Measurements from ENCODE around the gene DHX9. TPM values are rescaled to one million over a fixed set of nuclear protein-coding genes. Genes with fewer than 3 reads are reported as not detected.

Gene DHX9
- total and polyA plus RNA-seq, 2 of the 13 experiments (the other 11 are each of a cell fraction or from before 2014, with no cell fraction given) = 84.8 to 211 TPM

DNA sequence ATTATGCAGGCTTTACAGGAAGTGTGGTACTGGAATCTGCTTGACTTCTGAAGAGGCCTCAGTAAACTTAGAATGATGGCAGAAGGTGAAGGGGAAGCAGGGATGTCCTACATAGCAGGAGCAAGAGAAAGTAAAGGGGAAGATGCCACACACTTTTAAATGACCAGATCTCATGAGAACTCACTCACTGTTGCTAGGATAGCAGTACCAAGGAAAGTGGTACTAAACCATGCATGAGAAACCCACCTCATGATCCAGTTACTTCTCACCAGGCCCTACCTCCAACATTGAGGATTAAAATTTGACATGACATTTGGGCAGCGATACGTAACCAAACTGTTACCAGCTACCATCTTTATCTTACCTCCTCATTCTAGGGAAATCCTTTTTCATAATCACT, 9.6 kb downstream of the DHX9 start:
- intact Hi-C loops (cut with micrococcal nuclease; ENCODE audit: unreplicated experiment) = no loop called here
- WGBS (ENCODE audit: low lambda C conversion rate) = 98% methylated on average over 2 of the region's 2 CpGs
- no peaks in the 10 kb centered on the region for H3K9me3 ChIP-seq (ENCODE audit: low read length)
- ATAC-seq = no peak
- peaks cover 22 to 94% of the 10 kb centered on the region in 2 experiments for H3K36me3 ChIP-seq (replicated peaks in 1 of 2; ENCODE audit: control insufficient read depth in 1 of 2, insufficient read depth in 2 of 2, low read length in 2 of 2)
- no peak overlapping the region for H2AFZ ChIP-seq (ENCODE audit: low read length)
- no peak for DNase-seq (ENCODE audit: low spot score)
- peaks cover 42% of the 10 kb centered on the region for H4K20me1 ChIP-seq (ENCODE audit: insufficient read depth, low read length)
- H3K79me2 ChIP-seq (ENCODE audit: insufficient read depth, low read length) = peaks cover 72% of the 10 kb centered on the region
- H3K27ac ChIP-seq (ENCODE audit: extremely low read length, insufficient read depth, low read length) = no peak overlapping the region
- peaks cover 15% of the 10 kb centered on the region for H3K4me1 ChIP-seq (ENCODE audit: insufficient read depth, low read length)
- no peak overlapping the region for H3K4me2 ChIP-seq (ENCODE audit: low read depth, low read length)
- FAIRE-seq = no peak
- H3K27me3 ChIP-seq (ENCODE audit: control insufficient read depth in 1 of 2, insufficient read depth in 2 of 2, low read length in 2 of 2) = no peaks in the 10 kb centered on the region
- no peak overlapping the region for H3K4me3 ChIP-seq (replicated peaks in 1 of 3; ENCODE audit: insufficient read depth in 1 of 3, low read depth in 2 of 3, low read length in 3 of 3)
- no peak for TF ChIP-seq SP2 (CRISPR knock-in tag; IDR thresholded peaks at IDR 0.05)
- TF ChIP-seq IRX3 (CRISPR knock-in tag; IDR thresholded peaks at IDR 0.05; ENCODE audit: borderline replicate concordance, low read depth) = no peak
- TF ChIP-seq RBM22 (optimal IDR thresholded peaks at IDR 0.05; ENCODE audit: low read length) = peak; percentile 35
- in situ Hi-C loops (cut with HindIII; ENCODE audit: extremely low pct_ligation_motif_present, low pct_unique_long_range_greater_than_20kb) = loop anchor here (5.0 kb wide), 1 partner anchor 34 kb away; no protein-coding TSS in a partner anchor
- no peak overlapping the region for H3K9ac ChIP-seq (ENCODE audit: insufficient read depth, low read depth, low read length)
- ChIA-PET POLR2A (no interaction called here), CTCF (ENCODE audit: low intra/inter-chr PET ratio, low total read pairs) (no interaction called here)
- BruUV-seq (replicated peaks) = no TSS peak

DNA sequence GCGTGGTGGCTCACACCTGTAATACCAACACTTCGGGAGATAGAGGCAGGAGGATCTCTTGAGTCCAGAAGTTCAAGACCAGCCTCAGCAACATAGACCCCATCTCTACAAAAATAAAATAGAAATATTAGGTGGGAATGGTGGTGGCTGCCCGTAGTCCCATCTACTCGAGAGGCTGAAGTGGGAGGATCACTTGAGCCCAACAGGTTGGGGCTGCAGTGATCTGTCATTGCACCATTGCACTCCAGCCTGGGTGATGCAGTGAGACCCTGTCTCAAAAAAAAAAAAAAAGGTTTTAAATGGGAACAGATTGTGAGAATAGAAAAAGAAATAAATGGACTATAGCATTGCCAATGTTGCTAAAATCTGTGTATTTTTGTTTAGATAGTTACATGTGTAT, 11.2 kb downstream of the DHX9 start:
- 97% methylated on average over 4 of the region's 4 CpGs for WGBS (ENCODE audit: low lambda C conversion rate)
- Histone ChIP-seq H3K79me2 (ENCODE audit: insufficient read depth, low read length) (peaks cover 62% of the 10 kb centered on the region), H4K20me1 (ENCODE audit: insufficient read depth, low read length) (peaks cover 34% of the 10 kb centered on the region), H3K36me3 (replicated peaks in 1 of 2; ENCODE audit: control insufficient read depth in 1 of 2, insufficient read depth in 2 of 2, low read length in 2 of 2) (peaks cover 24 to 96% of the 10 kb centered on the region in 2 experiments), H3K9me3 (ENCODE audit: low read length) (no peaks in the 10 kb centered on the region), H3K27ac (ENCODE audit: extremely low read length, insufficient read depth, low read length) (no peak overlapping the region), H3K4me3 (replicated peaks in 1 of 3; ENCODE audit: insufficient read depth in 1 of 3, low read depth in 2 of 3, low read length in 3 of 3) (no peak overlapping the region), H3K27me3 (ENCODE audit: control insufficient read depth in 1 of 2, insufficient read depth in 2 of 2, low read length in 2 of 2) (no peaks in the 10 kb centered on the region), H3K4me1 (ENCODE audit: insufficient read depth, low read length) (peaks cover 18% of the 10 kb centered on the region), H3K9ac (ENCODE audit: insufficient read depth, low read depth, low read length) (no peak overlapping the region), H2AFZ (ENCODE audit: low read length) (no peak overlapping the region), H3K4me2 (ENCODE audit: low read depth, low read length) (no peak overlapping the region)
- ATAC-seq (no peak), FAIRE-seq (no peak), DNase-seq (ENCODE audit: low spot score) (no peak)
- in situ Hi-C loops (cut with HindIII; ENCODE audit: extremely low pct_ligation_motif_present, low pct_unique_long_range_greater_than_20kb) (loop anchor here (25.0 kb wide), 1 partner anchor 287 kb away; no protein-coding TSS in a partner anchor), intact Hi-C loops (cut with micrococcal nuclease; ENCODE audit: unreplicated experiment) (no loop called here)
- ChIA-PET CTCF (ENCODE audit: low intra/inter-chr PET ratio, low total read pairs) (no interaction called here), POLR2A (no interaction called here)
- no TSS peak for BruUV-seq (replicated peaks)
- TF ChIP-seq, protein P1, sequence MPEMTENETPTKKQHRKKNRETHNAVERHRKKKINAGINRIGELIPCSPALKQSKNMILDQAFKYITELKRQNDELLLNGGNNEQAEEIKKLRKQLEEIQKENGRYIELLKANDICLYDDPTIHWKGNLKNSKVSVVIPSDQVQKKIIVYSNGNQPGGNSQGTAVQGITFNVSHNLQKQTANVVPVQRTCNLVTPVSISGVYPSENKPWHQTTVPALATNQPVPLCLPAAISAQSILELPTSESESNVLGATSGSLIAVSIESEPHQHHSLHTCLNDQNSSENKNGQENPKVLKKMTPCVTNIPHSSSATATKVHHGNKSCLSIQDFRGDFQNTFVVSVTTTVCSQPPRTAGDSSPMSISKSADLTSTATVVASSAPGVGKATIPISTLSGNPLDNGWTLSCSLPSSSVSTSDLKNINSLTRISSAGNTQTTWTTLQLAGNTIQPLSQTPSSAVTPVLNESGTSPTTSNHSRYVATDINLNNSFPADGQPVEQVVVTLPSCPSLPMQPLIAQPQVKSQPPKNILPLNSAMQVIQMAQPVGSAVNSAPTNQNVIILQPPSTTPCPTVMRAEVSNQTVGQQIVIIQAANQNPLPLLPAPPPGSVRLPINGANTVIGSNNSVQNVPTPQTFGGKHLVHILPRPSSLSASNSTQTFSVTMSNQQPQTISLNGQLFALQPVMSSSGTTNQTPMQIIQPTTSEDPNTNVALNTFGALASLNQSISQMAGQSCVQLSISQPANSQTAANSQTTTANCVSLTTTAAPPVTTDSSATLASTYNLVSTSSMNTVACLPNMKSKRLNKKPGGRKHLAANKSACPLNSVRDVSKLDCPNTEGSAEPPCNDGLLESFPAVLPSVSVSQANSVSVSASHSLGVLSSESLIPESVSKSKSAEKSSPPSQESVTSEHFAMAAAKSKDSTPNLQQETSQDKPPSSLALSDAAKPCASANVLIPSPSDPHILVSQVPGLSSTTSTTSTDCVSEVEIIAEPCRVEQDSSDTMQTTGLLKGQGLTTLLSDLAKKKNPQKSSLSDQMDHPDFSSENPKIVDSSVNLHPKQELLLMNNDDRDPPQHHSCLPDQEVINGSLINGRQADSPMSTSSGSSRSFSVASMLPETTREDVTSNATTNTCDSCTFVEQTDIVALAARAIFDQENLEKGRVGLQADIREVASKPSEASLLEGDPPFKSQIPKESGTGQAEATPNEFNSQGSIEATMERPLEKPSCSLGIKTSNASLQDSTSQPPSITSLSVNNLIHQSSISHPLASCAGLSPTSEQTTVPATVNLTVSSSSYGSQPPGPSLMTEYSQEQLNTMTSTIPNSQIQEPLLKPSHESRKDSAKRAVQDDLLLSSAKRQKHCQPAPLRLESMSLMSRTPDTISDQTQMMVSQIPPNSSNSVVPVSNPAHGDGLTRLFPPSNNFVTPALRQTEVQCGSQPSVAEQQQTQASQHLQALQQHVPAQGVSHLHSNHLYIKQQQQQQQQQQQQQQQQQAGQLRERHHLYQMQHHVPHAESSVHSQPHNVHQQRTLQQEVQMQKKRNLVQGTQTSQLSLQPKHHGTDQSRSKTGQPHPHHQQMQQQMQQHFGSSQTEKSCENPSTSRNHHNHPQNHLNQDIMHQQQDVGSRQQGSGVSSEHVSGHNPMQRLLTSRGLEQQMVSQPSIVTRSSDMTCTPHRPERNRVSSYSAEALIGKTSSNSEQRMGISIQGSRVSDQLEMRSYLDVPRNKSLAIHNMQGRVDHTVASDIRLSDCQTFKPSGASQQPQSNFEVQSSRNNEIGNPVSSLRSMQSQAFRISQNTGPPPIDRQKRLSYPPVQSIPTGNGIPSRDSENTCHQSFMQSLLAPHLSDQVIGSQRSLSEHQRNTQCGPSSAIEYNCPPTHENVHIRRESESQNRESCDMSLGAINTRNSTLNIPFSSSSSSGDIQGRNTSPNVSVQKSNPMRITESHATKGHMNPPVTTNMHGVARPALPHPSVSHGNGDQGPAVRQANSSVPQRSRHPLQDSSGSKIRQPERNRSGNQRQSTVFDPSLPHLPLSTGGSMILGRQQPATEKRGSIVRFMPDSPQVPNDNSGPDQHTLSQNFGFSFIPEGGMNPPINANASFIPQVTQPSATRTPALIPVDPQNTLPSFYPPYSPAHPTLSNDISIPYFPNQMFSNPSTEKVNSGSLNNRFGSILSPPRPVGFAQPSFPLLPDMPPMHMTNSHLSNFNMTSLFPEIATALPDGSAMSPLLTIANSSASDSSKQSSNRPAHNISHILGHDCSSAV (CRISPR knock-in tag; IDR thresholded peaks at IDR 0.05; ENCODE audit: borderline replicate concordance) = no peak
- TF ChIP-seq, protein P2, sequence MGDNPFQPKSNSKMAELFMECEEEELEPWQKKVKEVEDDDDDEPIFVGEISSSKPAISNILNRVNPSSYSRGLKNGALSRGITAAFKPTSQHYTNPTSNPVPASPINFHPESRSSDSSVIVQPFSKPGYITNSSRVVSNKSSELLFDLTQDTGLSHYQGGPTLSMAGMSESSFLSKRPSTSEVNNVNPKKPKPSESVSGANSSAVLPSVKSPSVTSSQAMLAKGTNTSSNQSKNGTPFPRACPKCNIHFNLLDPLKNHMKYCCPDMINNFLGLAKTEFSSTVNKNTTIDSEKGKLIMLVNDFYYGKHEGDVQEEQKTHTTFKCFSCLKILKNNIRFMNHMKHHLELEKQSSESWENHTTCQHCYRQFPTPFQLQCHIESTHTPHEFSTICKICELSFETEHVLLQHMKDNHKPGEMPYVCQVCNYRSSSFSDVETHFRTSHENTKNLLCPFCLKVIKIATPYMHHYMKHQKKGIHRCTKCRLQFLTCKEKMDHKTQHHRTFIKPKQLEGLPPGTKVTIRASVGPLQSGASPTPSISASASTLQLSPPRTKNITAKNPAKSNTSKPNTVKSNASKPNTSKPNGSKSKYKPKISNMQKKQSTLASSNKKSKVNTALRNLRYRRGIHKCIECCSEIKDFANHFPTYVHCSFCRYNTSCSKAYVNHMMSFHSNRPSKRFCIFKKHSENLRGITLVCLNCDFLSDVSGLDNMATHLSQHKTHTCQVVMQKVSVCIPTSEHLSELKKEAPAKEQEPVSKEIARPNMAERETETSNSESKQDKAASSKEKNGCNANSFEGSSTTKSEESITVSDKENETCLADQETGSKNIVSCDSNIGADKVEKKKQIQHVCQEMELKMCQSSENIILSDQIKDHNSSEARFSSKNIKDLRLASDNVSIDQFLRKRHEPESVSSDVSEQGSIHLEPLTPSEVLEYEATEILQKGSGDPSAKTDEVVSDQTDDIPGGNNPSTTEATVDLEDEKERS (CRISPR knock-in tag; IDR thresholded peaks at IDR 0.05) = no peak
- TF ChIP-seq MAF1 (CRISPR knock-in tag; IDR thresholded peaks at IDR 0.05; ENCODE audit: borderline replicate concordance) = no peak
- TF ChIP-seq ZNF670 (CRISPR knock-in tag; IDR thresholded peaks at IDR 0.05; ENCODE audit: borderline replicate concordance) = no peak
